ENCODE results near the gene TBX6. TPM values are rescaled to one million over a fixed set of nuclear protein-coding genes. Genes with fewer than 3 reads are reported as not detected.

TBX6 gene
- total and polyA plus RNA-seq, 11 donors, result 0.26 to 0.95 (median 0.72) TPM; not detected in 1

GRCh38 chr16:30065102-30065942, 26.4 kb downstream of the TBX6 start, which contains the start of gene ALDOA:
Gene ALDOA (plus strand): TSS chr16:30065760. CDS start chr16:30066898, 1,138 bp downstream.
- ATAC-seq (peak; percentile 87 to 93 (median 90)), DNase-seq (peak; percentile 99)
- intact Hi-C loops (cut with DNase I), result loop anchor here in 4 of 10 donors (1.0 to 10.0 kb wide), 6 partner anchors 27 to 593 kb away; partner anchors contain the start of genes FBRS (in 1 of the 4), MAPK3 (in 1 of the 4), MAZ (in 1 of the 4) and ZNF768 (in 1 of the 4)
- Histone ChIP-seq H3K27me3 (no peaks in the 10 kb centered on the region), H3K9me3 (no peaks in the 10 kb centered on the region), H3K27ac (peak within 1 kb of the TSS; percentile 92 to 100 (median 99)), H3K4me1 (peaks cover 0 to 63% (median 55%) of the 10 kb centered on the region in 12 donors), H3K36me3 (peaks cover 0 to 43% (median 36%) of the 10 kb centered on the region in 9 donors), H3K4me3 (peak within 1 kb of the TSS; percentile 84 to 99 (median 96))
- WGBS, 4 donors, result 0 to 1% (median 0%) methylated on average over 12 to 99 of the region's 99 CpGs
- TF ChIP-seq POLR2A (IDR thresholded peaks at IDR 0.05), result peak; percentile 98 to 99
- peak in 1 of 12 donors; percentile 27 for TF ChIP-seq CTCF (IDR thresholded peaks at IDR 0.05)

GRCh38 chr16:30064729-30065101, 27.0 kb downstream of the TBX6 start:
- intact Hi-C loops (cut with DNase I), result loop anchor here in 4 of 10 donors (1.0 to 10.0 kb wide), 8 partner anchors 28 to 594 kb away; partner anchors contain the start of genes MAPK3 (in 2 of the 4), FBRS (in 1 of the 4), HIRIP3 (in 1 of the 4) and INO80E (in 1 of the 4)
- Histone ChIP-seq H3K36me3 (peaks cover 0 to 36% (median 30%) of the 10 kb centered on the region in 9 donors), H3K27me3 (no peaks in the 10 kb centered on the region), H3K4me3 (peak overlapping the region; percentile 53 to 99 (median 90)), H3K9me3 (no peaks in the 10 kb centered on the region), H3K4me1 (peaks cover 0 to 57% (median 50%) of the 10 kb centered on the region in 12 donors), H3K27ac (peak overlapping the region; percentile 92 to 100 (median 99))
- WGBS, 4 donors, result 0 to 1% (median 0%) methylated on average over 10 to 25 of the region's 25 CpGs
- DNase-seq (peak in 1 of 5 donors; percentile 48), ATAC-seq (peak in 1 of 4 donors; percentile 0)
- TF ChIP-seq CTCF (IDR thresholded peaks at IDR 0.05) (no peak), POLR2A (IDR thresholded peaks at IDR 0.05) (peak in 1 of 2 donors; percentile 39)

GRCh38 chr16:30063893-30064728, 27.6 kb downstream of the TBX6 start:
- peak; percentile 75 to 91 (median 86) for DNase-seq
- H3K36me3 ChIP-seq, result peaks cover 0 to 30% (median 24%) of the 10 kb centered on the region in 9 donors
- TF ChIP-seq CTCF (IDR thresholded peaks at IDR 0.05), result peak in 9 of 12 donors; percentile 23 to 63 (median 39)
- TF ChIP-seq POLR2A (IDR thresholded peaks at IDR 0.05), result peak in 1 of 2 donors; percentile 58
- H3K4me1 ChIP-seq, result peaks cover 0 to 51% (median 44%) of the 10 kb centered on the region in 12 donors
- H3K27ac ChIP-seq, result peak overlapping the region; percentile 92 to 100 (median 99)
- WGBS, 4 donors, result 6 to 15% (median 8%) methylated on average over 15 to 27 of the region's 27 CpGs
- intact Hi-C loops (cut with DNase I), result loop anchor here in 4 of 10 donors (2.0 to 10.0 kb wide), 6 partner anchors 58 to 595 kb away; partner anchors contain the start of genes MAPK3 (in 2 of the 4), FBRS (in 1 of the 4), HIRIP3 (in 1 of the 4) and INO80E (in 1 of the 4)
- peak; percentile 34 to 57 (median 55) for ATAC-seq
- no peaks in the 10 kb centered on the region for H3K9me3 ChIP-seq
- peak overlapping the region; percentile 53 to 99 (median 90) for H3K4me3 ChIP-seq
- no peaks in the 10 kb centered on the region for H3K27me3 ChIP-seq

Data from heart left ventricle (tissue), 16 donors.